GM20000 (cell line): ENCODE results near the gene KRTAP12-1.

Source experiments
- DNase-seq: peaks from one replicate; pipeline ENCODE4 v3.0.0; 2012; ENCODE audit warnings: low spot score
- TF ChIP-seq, protein P1 (sequence below): IDR thresholded peaks from 2 replicates; pipeline ENCODE4 v1.5.1; 2012; ENCODE audit warnings: mild to moderate bottlenecking, control low read depth; ENCODE audit errors: extremely low read depth, missing control alignments

KRTAP12-1 gene

DNA sequence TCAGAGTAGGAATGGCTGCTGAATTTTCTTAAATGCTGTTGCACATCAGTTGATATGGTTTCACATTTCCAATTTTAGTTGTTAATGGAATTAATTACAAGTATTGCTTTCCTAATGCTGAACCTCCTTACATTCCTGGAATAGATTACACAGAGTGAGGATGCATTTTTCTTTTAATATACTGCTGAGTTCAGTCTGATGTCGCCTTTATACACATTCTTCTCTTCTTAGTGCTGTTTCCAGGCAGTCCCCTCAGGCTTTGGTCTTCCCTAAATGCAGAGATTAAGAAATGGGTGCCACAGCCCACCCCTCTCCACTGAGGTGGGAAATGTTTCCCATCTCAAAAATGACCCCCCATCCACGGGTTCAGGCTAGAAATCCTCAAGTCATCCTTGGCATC is 36.1 kb upstream of the KRTAP12-1 start:
- DNase-seq: no peak
- TF ChIP-seq, protein P1, sequence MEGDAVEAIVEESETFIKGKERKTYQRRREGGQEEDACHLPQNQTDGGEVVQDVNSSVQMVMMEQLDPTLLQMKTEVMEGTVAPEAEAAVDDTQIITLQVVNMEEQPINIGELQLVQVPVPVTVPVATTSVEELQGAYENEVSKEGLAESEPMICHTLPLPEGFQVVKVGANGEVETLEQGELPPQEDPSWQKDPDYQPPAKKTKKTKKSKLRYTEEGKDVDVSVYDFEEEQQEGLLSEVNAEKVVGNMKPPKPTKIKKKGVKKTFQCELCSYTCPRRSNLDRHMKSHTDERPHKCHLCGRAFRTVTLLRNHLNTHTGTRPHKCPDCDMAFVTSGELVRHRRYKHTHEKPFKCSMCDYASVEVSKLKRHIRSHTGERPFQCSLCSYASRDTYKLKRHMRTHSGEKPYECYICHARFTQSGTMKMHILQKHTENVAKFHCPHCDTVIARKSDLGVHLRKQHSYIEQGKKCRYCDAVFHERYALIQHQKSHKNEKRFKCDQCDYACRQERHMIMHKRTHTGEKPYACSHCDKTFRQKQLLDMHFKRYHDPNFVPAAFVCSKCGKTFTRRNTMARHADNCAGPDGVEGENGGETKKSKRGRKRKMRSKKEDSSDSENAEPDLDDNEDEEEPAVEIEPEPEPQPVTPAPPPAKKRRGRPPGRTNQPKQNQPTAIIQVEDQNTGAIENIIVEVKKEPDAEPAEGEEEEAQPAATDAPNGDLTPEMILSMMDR: no peak

DNA sequence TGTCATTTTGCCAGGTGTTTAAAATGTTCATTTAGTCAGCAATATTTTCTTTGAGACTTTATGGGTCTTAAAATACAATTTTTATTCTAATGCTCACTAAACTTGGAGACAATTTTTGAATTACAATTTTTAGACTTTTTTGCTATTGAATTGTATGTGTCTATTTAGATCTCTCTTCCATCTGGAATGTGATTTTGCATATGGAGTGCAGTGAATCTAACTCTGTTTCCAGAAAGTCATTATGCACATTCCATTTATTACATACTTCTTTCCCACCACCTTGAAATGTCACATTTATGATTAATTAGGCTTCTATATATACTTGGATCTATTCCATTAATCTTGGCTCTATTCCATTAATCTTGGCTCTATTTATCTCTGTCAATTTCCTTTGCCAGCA is 35.0 kb upstream of the KRTAP12-1 start:
- TF ChIP-seq, protein P1: no peak
- no peak for DNase-seq

DNA sequence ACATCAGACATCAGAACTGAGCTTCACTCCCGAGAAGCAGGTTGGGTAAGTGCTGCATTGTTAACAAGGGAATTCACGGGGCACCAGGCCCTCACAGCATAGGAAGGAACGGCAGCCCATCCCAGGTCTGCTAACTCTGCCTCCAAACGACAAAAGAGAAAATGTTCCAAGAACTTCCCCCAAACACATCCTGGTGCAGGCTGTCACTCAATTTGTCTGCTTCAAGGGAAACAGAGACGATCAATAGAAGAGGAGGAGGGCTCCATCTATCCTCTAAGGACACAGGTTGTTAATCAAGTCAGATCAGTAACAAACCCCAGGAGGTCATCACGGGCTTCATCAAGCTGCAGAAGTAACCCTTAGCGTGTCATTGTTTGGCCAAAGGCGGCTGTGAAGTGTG is 32.9 kb upstream of the KRTAP12-1 start:
- TF ChIP-seq, protein P1: no peak
- no peak for DNase-seq

DNA sequence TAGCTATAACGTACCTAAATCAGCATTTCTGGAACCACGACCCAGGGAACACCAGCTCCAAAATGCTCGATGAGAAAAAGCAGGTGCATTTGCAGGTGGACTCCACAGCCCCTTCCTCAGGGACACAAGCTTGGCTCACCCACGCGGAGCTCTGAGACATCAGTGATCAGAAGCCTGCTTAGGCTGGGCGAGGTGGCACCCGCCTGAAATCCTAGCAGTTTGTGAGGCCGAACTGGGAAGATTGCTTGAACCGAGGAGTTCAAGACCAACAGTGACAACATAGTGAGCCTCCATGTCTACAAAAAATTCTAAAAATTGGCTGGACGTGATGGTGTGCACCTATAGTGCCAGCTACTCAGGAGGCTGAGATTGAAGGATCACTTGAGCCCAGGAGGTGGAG is 31.9 kb upstream of the KRTAP12-1 start:
- TF ChIP-seq, protein P1: no peak
- no peak for DNase-seq

DNA sequence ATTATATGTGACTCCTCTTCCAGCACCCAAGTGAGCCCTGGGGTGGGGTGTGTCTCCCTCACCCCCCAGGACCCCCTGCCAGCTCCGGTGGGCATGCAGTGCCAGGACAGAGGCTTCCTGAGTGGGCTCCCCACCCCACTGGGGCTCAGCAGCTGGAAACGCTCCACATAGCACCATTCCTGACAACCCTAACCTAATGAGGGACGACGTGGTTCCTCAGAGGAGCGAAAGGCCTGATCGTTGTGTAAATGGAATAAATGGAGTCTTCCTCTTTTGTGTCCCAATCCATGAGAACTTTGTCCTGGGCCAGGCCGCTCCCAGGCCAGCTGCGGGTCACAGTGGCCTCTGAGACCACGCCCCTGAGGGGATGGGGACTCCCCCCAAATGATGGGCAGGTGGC is 31.2 kb upstream of the KRTAP12-1 start:
- DNase-seq: no peak
- TF ChIP-seq, protein P1: no peak

DNA sequence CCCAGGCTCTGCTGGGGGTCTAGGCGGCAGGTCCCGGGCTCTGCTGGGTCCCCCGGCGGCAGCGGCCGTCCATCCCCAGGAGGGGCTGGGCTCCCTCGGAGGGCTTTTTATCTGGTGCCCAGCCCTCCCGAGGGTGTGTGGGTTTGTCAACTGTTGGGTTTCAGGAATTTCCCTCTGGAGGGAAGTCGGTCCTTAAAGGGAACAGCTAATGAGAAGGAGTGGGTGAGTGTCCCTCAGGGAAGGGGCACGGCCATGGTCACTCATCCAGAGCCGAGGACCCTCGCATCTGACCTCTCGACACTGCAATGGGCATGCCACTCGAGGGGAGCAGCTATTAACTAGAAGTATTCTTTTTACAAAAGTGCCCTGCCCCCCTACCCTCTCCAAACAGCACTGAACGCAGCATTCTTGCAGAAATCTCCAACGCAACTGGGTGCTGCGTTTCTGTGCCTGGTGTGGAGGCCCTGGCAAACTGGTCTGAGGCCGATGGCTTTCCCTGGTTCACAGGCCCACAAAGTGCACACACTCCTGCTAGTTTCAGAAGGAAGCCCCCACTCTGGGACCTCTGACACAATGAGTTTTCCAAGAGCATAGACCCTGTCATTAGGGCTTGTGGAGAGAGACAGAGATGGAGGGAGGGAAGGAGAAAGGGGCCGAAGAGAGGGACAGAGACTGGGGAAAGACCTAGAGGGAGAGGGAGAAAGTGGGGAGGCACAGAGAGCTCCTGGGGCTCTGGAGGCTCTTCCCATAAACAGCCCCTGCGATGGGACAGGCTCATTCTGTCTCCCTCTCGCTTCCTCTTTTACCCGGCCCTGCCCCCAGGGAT is 30.5 kb upstream of the KRTAP12-1 start:
- no peak for DNase-seq
- TF ChIP-seq, protein P1: no peak

DNA sequence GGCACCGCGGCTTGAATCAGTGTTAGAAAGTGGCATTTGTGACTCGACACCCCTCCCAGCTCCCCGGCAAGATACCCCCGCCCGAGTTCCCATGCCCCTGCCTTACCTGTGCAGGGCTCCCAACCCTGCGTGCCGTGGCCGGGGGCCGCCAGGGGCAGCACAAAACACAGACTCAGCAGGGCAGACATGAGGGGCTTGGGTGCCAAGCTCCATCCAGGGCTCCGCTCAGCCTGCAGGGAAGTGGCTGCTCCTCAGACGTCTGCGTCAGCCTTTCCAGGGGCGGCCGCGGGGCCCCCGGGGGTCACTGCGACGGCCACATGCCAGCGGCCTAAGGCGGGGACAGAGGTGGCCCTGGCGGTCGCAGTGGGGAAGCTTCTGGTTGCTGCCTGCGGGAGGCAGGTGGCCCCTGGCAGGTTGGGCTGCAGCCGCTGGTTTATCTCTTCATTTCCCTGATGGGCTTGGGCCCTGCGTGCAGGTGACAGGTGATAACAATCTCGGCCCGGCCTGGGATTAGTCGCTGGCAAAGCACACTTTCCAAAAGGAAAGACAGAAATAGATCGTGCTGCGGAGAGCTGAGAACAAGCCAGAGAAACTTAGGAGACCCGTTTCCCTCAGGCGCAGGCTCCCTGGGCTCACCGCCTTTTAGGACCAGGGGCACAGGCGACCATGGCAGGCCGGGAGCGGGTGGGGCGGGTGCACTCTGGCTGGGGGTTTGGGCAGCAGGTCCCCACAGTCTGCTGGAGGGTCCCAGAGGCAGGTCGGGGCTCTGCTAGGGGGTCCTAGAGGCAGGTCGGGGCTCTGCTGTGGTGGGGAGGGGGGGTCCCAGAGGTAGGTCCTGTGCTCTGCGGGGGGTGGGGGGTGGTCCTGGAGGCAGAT is 29.6 kb upstream of the KRTAP12-1 start, which contains the start of gene TSPEAR:
TSS of gene TSPEAR (minus strand) at position 246 of the 876 bp plus-strand sequence. CDS start at position 188, 58 bp downstream.
- TF ChIP-seq, protein P1: no peak
- no peak for DNase-seq
